K562 (cell line): ENCODE results near the gene LRRC71. TPM values are rescaled to one million over a fixed set of nuclear protein-coding genes. Genes with fewer than 3 reads are reported as not detected.
A peak's percentile ranks its signal among the peaks of the same experiment; 100 is the strongest.

Experiments
- ARNT ChIP-seq, 2 experiments: fragments of 450-650 bp; IDR thresholded peaks; 2 replicates each; pipeline ENCODE4 v1.6.1; 2016; ENCODE audit warnings: mild to moderate bottlenecking in 1 of 2
- CBX1 ChIP-seq: sonication (generic); IDR thresholded peaks from 2 replicates; pipeline ENCODE4 v1.6.1; 2016; ENCODE audit warnings: antibody characterized with exemption, low read depth, mild to moderate bottlenecking
- FOXK2 ChIP-seq, 2 experiments: fragments of 450-650 bp; IDR thresholded peaks in 1 of 2; conservative IDR thresholded peaks in 1 of 2; 2 replicates each; pipeline ENCODE4 v1.6.1; 2016; ENCODE audit warnings: low read depth in 2 of 2, mild to moderate bottlenecking in 1 of 2
- HLTF ChIP-seq: fragments of 450-650 bp; IDR thresholded peaks from 2 replicates; pipeline ENCODE4 v1.6.1; 2016
- KLF1 ChIP-seq: fragments of 450-650 bp; IDR thresholded peaks from 2 replicates; pipeline ENCODE4 v1.6.1; 2016; ENCODE audit warnings: missing genetic modification characterization, missing compliant biosample characterization
- MED1 ChIP-seq: sonication (generic); formaldehyde crosslinking; IDR thresholded peaks from 2 replicates; pipeline ENCODE4 v1.8.1; 2023; ENCODE audit warnings: missing genetic modification reagents, borderline replicate concordance
- POLR2A ChIP-seq: fragments of 450-650 bp; conservative IDR thresholded peaks from 2 replicates; pipeline ENCODE4 v1.6.1; 2016
- RBBP5 ChIP-seq: fragments of 200-600 bp; sonication (generic); IDR thresholded peaks from 2 replicates; pipeline ENCODE4 v1.6.1; 2012; ENCODE audit warnings: borderline replicate concordance, mild to moderate bottlenecking, low read length, control low read depth, inconsistent platforms; ENCODE audit not compliant: insufficient read depth, poor library complexity, severe bottlenecking
- SMARCB1 ChIP-seq: IDR thresholded peaks from 2 replicates; pipeline ENCODE4 v1.6.1; 2011; ENCODE audit warnings: improper control_type of control experiment, low read depth; ENCODE audit not compliant: insufficient read length
- SNIP1 ChIP-seq: fragments of 450-650 bp; IDR thresholded peaks from 2 replicates; pipeline ENCODE4 v1.7.1; 2017; ENCODE audit warnings: low read depth, mild to moderate bottlenecking
- ZBTB1 ChIP-seq: sonication (generic); formaldehyde crosslinking; IDR thresholded peaks from 2 replicates; pipeline ENCODE4 v1.8.1; 2023; ENCODE audit warnings: missing genetic modification reagents, low read depth, mild to moderate bottlenecking, borderline replicate concordance
- ZFPM2 ChIP-seq: fragments of 250-450 bp; sonication (Bioruptor Pico); IDR thresholded peaks from 2 replicates; pipeline ENCODE4 v1.5.1; 2022; ENCODE audit warnings: mild to moderate bottlenecking
- polyA plus RNA-seq, 8 experiments: library from polyadenylated mRNA; depleted of rRNA in 4 of 8; stranded (reverse) in 5 of 8; unstranded in 3 of 8; fragments of >200 nt; fragmentation: Nextera tagmentation in 2 of 8; fragmentation: Illumina TruSeq in 1 of 8; extraction: Ambion mirVana in 2 of 8; extraction: Trizol in 1 of 8; gene quantifications; 2 replicates each; pipeline versions ENCODE4 v1.2.1 to v1.2.3, GENCODE V29; 2011 to 2014; ENCODE audit warnings: inconsistent platforms in 1 of 8, missing spikeins in 1 of 8
- total RNA-seq, 7 experiments: library from RNA; depleted of rRNA in 6 of 7; stranded (reverse); fragments of >200 nt in 6 of 7; fragmentation: Illumina TruSeq in 2 of 7; extraction: Trizol in 2 of 7; gene quantifications; 2 replicates each; pipeline versions ENCODE4 v1.2.1 to v1.2.3, GENCODE V29; 2011 to 2021; ENCODE audit warnings: low replicate concordance in 1 of 7
- TF ChIP-seq, protein P1 (sequence below): fragments of 250-450 bp; sonication (Bioruptor Pico); IDR thresholded peaks from 2 replicates; pipeline ENCODE4 v1.9.0; 2021; ENCODE audit warnings: mild to moderate bottlenecking, inconsistent platforms
- TF ChIP-seq, protein P2 (sequence below), 2 experiments: fragments of 450-650 bp; IDR thresholded peaks; 2 replicates each; pipeline ENCODE4 v1.6.1; 2016; ENCODE audit warnings: mild to moderate bottlenecking in 2 of 2, borderline replicate concordance in 1 of 2, low read depth in 1 of 2, moderate library complexity in 1 of 2
- TF ChIP-seq, protein P3 (sequence below): conservative IDR thresholded peaks from 2 replicates; pipeline ENCODE4 v1.6.1; 2011; ENCODE audit warnings: low read depth, mild to moderate bottlenecking, low read length; ENCODE audit not compliant: control insufficient read depth

Gene LRRC71
- total and polyA plus RNA-seq, 9 of the 15 experiments (the other 6 are each of a cell fraction or from before 2014, with no cell fraction given): 0.06 to 1.2 (median 0.51) TPM; not detected in 1

DNA sequence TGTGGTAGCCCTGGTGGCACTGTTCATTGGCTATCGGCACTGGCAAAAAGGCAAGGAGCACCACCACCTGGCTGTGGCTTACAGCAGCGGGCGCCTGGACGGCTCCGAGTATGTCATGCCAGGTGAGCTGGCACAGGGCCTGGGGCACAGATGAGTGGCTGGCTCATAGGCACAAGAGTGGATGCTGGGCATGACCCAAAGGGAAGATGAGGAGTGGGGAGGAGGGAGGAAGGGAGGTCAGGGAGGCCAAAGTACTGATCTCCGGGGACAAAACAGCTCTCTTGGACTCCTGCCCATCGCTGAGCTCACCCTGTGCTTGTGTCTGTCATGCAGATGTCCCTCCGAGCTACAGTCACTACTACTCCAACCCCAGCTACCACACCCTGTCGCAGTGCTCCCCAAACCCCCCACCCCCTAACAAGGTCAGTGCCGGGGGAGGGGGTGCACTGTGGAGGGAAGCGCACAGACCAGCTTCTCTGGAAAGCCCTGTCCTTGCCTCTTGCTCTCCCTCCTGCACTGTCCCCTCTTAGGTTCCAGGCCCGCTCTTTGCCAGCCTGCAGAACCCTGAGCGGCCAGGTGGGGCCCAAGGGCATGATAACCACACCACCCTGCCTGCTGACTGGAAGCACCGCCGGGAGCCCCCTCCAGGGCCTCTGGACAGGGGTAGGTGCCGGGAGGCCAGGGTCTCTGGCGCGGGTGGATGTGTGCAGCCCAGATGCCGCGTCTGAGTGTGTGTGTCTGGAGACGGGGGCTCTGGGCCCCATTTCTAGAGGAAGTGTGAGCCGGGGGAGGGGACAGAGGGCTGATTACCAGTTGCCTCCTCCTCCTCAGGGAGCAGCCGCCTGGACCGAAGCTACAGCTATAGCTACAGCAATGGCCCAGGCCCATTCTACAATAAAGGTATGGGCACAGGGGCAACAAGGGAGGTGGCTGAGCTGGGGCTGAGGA lies 7.3 kb upstream of the LRRC71 start (continued):
- TF ChIP-seq RBBP5: peak; percentile 26
- TF ChIP-seq, protein P1, sequence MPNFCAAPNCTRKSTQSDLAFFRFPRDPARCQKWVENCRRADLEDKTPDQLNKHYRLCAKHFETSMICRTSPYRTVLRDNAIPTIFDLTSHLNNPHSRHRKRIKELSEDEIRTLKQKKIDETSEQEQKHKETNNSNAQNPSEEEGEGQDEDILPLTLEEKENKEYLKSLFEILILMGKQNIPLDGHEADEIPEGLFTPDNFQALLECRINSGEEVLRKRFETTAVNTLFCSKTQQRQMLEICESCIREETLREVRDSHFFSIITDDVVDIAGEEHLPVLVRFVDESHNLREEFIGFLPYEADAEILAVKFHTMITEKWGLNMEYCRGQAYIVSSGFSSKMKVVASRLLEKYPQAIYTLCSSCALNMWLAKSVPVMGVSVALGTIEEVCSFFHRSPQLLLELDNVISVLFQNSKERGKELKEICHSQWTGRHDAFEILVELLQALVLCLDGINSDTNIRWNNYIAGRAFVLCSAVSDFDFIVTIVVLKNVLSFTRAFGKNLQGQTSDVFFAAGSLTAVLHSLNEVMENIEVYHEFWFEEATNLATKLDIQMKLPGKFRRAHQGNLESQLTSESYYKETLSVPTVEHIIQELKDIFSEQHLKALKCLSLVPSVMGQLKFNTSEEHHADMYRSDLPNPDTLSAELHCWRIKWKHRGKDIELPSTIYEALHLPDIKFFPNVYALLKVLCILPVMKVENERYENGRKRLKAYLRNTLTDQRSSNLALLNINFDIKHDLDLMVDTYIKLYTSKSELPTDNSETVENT: no peak
- 0 out of 2 replicates have a peak, but pooled peaks have one; percentile 48 for TF ChIP-seq POLR2A
- TF ChIP-seq CBX1: no peak
- TF ChIP-seq, protein P2, sequence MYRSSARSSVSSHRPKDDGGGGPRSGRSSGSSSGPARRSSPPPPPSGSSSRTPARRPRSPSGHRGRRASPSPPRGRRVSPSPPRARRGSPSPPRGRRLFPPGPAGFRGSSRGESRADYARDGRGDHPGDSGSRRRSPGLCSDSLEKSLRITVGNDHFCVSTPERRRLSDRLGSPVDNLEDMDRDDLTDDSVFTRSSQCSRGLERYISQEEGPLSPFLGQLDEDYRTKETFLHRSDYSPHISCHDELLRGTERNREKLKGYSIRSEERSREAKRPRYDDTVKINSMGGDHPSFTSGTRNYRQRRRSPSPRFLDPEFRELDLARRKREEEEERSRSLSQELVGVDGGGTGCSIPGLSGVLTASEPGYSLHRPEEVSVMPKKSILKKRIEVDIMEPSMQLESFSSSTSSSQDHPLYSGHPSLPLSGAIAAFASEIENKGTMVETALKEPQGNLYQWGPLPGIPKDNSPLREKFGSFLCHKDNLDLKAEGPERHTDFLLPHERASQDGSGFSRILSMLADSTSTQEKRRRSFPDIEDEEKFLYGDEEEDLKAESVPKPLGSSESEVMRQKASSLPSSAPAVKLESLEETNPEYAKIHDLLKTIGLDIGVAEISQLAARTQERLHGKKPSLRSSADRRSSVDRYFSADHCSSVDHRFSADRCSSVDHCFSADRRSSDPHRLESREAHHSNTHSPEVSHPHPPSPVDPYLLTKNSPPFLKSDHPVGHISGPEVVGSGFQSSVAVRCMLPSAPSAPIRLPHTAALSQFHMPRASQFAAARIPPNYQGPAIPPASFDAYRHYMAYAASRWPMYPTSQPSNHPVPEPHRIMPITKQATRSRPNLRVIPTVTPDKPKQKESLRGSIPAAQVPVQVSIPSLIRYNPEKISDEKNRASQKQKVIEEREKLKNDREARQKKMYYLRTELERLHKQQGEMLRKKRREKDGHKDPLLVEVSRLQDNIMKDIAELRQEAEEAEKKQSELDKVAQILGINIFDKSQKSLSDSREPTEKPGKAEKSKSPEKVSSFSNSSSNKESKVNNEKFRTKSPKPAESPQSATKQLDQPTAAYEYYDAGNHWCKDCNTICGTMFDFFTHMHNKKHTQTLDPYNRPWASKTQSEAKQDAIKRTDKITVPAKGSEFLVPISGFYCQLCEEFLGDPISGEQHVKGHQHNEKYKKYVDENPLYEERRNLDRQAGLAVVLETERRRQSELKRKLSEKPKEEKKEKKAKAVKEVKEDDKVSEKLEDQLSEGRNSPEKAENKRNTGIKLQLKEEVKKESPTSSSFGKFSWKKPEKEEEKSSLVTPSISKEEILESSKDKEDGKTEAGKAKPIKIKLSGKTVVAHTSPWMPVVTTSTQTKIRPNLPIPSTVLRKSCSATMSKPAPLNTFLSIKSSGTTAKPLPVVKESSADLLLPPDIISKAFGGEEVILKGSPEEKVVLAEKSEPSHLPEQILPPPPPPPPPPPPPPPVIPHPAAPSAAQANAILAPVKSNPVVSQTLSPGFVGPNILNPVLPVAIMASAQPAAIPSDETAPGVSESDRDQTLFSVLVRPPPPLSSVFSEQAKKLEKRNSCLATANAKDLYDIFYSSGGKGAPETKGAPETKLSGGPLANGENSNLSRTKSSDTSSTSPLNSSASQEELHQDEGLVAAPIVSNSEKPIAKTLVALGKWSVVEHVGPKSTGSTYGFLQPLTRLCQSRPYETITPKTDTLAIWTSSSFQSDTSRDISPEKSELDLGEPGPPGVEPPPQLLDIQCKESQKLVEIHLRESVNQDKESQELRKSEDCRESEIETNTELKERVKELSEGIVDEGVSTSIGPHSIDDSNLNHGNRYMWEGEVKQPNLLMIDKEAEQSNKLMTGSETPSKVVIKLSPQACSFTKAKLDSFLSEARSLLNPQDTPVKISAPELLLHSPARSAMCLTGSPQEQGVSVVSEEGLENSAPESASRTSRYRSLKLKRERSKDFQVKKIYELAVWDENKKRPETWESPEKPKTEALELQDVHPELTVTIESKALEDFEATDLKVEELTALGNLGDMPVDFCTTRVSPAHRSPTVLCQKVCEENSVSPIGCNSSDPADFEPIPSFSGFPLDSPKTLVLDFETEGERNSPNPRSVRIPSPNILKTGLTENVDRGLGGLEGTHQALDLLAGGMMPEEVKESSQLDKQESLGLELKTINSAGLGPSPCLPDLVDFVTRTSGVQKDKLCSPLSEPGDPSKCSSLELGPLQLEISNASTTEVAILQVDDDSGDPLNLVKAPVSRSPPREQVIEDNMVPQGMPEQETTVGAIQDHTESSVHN (IDR thresholded peaks at IDR 0.05; ENCODE audit: borderline replicate concordance in 1 of 2, low read depth in 1 of 2): no peak
- TF ChIP-seq, protein P3, sequence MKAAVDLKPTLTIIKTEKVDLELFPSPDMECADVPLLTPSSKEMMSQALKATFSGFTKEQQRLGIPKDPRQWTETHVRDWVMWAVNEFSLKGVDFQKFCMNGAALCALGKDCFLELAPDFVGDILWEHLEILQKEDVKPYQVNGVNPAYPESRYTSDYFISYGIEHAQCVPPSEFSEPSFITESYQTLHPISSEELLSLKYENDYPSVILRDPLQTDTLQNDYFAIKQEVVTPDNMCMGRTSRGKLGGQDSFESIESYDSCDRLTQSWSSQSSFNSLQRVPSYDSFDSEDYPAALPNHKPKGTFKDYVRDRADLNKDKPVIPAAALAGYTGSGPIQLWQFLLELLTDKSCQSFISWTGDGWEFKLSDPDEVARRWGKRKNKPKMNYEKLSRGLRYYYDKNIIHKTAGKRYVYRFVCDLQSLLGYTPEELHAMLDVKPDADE: no peak
- TF ChIP-seq ZFPM2 (CRISPR knock-in tag): no peak
- no peak for TF ChIP-seq MED1 (CRISPR knock-in tag)
- TF ChIP-seq KLF1 (tag): 0 out of 2 replicates have a peak, but pooled peaks have one; percentile 14
- TF ChIP-seq ARNT (IDR thresholded peaks at IDR 0.05): no peak
- no peak for TF ChIP-seq ZBTB1
- no peak for TF ChIP-seq HLTF
- no peak for TF ChIP-seq SMARCB1
- no peak for TF ChIP-seq FOXK2 (conservative IDR thresholded peaks at IDR 0.05 in 1 of 2, IDR thresholded peaks at IDR 0.05 in 1 of 2; ENCODE audit: low read depth in 2 of 2)
- TF ChIP-seq SNIP1: no peak
